GM19468 (cell line): Measurements from ENCODE around the gene C6orf136.
A peak's percentile ranks its signal among the peaks of the same experiment; 100 is the strongest.
"Not testable (repeated sequence)": the region's sequence is repeated elsewhere in the genome, so short reads cannot be mapped to it uniquely, and the experiment has no call there.

Source experiments
- ATAC-seq: cut with Tn5 transposase; IDR thresholded peaks from one replicate; pipeline ENCODE4 v1.9.1; 2021; ENCODE audit warnings: mild to moderate bottlenecking, moderate library complexity, moderate number of reproducible peaks; ENCODE audit not compliant: unreplicated experiment; ENCODE audit errors: extremely low read depth

C6orf136 gene

DNA sequence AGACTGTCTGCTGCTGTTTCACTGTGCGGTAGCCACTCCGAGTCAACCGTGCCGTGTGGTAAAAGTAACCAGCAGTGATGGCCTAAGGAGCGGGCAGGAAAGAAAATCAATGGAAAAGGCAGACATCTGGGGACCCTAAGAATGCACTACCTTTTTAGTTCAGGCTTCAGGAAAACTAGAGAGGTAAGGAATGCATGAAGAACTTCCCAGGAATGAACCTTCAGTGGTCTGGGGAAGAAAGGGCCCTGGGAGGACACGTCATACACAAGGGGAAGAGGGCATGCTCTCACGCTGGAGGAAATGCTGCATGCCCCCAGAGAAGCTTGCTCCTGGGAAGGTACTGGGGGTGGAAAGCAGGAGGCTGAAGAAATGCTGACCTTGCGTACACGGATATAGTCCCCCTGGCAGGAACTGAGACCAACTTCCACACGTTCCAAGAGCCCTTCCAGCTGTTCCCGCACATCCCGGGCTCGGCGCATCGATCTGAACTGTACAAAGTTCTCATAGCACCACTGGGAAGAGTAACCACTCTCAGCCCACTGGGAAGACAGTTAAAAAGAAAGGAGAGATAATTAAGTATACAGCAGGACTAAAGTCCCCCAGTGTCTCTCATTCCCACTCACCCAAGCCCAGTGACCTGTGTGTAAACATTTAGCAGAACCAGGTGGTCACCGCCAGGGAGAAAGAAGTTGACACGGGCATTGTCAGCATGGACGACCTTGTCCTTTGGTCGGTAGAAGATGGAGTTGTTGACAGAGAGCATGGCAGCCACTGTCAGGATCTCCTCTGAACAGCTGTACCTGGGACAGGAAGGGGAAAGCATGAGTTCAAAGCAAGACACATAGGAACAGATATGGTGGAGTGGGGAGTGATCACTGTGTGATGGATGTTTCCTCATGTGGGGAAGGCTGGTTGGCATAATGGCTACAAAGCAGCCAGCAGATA is 8.1 kb downstream of the C6orf136 start:
- no peak for ATAC-seq

DNA sequence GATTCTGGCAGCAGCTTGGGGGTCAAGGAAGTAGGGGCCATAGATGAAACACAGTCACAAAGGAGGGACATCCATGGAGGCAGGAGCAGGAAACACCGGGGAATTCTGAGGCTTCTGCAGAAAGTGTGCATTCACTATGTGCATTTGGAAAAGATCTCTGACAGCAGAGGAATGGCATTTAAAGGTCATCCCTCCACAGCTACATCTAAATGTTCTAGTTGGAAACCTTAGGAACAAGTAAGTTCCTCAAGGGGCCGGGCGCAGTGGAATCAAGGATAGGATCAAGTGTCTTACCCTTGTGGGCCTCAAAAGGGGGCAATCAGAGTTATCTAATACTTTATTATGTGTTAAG is 8.8 kb downstream of the C6orf136 start:
- no peak for ATAC-seq

DNA sequence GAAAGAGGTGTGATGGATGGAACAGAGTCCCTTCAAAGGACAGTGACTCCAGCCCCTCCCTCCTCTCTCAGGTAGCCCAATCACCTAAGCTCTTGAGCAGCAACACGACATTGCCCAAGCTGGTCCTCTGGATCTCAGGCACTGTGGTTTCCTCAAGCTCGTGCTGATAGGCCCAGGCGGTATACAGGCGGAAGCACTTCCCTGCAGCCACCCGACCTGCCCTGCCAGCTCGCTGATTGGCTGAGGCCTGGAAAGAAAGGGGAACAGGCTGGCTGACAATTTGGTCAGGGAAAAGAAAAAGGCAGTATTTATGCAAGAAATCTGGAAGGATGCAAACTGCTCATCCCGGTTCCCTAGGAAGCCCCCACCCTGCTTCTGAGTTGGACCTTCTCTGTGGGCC is 9.6 kb downstream of the C6orf136 start:
- ATAC-seq: no peak

DNA sequence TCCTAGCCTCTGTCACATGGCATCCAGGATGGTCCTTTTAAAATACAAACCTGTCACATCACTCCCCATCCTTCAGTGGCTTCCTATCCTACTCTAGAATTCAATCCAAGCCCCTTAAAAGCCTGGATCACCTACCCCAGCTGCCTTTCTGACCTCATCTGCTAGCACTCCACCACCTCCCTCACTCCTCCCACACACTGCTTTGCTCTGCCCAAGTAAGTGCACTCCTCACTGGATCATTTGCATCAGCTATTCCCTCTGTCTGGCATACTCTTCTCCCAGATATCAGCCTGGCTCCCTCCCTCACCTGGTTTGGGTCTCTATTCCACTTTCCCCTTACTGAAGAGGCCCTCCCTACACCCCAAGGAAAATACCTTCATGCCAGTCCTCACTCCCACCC is 10.5 kb downstream of the C6orf136 start:
- ATAC-seq: no peak

DNA sequence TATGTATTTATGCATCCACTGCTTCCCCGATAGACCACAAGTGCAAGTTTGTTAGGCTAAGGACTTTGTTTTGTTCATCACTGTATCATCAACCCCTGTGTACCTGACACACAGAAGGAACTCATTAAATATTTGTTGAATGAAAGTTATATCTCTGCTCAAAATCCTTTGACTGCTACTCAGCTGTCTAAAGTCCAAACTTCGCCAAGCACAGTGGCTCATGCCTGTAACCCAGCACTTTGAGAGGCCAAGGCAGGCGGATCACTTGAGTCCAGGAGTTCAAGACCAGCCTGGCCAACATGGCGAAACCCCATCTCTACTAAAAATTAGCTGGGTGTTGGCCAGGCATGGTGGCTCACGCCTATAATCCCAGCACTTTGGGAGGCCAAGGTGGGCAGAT is 11.0 kb downstream of the C6orf136 start:
- ATAC-seq: not testable (repeated sequence)

DNA sequence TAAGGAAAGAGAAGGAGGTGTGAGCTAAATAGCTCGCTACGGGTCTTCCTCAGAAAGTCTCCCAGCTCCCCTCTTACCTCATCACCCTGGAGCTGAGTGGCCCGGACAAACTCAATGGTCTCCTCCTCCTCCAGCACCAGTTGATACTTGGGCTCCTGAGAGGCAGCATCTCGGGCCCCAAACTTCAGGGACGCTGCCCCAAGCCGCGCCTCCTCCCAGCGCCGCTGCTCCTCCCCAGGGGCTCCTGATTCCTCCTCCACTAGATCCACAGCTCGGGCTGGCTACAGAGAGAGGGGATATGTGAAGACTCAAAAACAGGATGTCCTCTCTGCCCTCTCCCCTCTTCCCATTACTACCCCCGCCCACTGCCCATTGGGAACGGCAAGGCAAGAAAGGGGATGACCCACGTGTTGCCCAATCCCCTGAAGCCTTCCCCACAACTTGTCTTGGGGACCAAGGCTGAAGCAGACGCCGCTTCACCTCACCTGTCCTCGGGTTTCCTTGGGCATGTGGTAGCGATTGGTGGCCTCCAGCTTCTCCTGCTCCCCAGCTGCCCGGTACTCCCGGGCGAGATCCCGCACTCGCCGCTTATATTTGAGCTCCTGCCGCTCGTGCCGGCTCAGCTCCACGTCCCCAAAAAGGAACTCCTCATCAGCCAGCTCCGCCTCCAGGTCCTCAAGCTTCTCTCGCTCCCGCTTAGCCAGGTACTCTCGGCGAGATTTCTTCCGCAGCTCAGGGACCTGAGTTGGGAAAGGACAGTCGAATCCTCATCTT is 18.2 kb downstream of the C6orf136 start:
- no peak for ATAC-seq

DNA sequence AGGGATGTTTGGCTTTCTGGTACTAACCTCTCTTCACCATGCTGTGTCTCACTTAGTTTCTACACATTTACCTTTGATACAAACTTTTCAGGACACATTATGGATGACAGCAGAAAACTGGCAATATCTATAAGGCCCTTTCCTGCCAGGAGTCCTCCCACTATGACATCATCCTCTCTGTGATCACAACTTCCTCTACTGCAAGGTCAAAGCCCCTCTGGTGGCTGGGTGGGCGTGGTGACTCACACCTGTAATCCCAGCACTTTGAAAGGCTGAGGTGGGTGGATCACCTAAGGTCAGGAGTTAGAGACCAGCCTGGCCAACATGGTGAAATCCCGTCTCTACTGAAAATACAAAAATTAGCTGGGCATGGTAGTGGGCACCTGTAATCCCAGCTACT is 19.4 kb downstream of the C6orf136 start:
- not testable (repeated sequence) for ATAC-seq

DNA sequence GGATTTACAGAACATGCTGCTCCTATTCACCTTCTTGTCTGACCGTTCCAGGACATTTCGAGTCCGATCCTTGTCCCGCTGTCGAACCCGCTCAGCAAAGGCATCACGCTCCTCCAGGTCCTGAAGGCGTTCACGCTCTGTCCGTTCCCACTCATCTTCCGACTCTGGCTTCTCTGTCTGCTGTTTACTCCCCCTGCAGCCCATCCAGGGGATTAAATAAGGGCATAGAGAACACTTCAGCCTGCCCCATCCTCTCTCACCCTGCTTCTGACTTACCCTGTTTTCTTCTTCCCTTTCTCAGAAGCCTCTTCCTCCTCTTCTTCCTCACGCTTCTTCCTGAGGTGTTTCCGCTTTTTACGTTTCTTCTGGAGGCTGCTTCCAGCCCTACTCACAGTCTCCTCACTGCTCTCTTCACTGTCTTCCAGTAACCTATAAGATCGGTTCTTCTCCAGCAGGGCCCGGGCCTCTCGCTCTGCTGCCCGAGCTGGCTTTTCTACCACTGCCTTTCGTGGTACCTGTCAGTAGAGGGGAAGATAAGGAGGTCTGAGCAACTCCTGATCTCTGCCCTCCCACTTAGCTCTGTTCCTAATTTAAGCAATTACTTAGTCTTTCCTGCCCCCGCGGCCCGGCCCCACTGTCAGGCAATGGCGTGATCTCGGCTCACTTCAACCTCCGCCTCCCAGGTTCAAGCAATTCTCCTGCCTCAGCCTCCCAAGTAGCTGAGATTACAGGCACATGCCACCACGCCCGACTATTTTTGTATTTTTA is 24.0 kb downstream of the C6orf136 start:
- ATAC-seq: no peak

DNA sequence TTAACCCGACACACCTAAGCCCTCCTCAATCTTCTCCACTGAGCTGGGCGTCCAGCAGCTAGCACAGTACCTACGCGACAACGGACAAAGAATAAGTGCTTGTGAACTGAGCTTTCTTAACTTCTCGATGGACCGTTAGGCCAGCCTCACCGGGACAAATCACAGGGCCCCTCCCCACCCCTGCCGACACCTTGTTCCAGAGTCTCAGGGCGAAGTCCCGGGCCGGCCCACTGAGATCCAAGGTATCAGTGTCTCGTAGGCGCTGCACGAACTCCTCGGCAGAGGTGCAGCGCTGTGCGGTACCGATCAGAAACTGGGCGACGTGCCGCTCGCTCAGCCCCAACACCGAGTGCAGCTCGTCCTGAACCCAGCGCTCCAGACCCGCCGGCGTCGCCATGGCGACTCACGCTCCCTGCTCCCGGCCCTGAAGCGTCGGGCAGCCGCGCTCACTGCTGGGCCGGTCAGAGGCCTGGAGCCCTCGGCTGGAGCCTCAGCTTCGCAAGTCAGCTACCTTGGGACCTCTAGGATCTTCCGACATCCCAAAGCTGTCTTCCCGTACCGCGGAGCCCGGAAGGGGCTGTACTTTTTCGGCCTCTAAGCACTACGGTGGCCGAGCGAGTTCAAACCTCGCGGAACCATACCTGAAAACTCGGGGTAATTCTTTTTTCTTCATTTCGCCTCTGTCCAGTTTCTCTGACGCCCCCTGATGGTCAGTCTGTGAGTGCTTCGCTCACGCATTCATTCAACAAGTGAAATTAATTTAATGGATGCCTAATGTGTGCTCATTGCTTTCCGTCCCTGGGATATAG is 25.7 kb downstream of the C6orf136 start, which contains the start of gene DHX16:
TSS of gene DHX16 (minus strand) at position 562 of the 809 bp plus-strand sequence. CDS start at position 397, 165 bp downstream.
- peak; percentile 56 for ATAC-seq

DNA sequence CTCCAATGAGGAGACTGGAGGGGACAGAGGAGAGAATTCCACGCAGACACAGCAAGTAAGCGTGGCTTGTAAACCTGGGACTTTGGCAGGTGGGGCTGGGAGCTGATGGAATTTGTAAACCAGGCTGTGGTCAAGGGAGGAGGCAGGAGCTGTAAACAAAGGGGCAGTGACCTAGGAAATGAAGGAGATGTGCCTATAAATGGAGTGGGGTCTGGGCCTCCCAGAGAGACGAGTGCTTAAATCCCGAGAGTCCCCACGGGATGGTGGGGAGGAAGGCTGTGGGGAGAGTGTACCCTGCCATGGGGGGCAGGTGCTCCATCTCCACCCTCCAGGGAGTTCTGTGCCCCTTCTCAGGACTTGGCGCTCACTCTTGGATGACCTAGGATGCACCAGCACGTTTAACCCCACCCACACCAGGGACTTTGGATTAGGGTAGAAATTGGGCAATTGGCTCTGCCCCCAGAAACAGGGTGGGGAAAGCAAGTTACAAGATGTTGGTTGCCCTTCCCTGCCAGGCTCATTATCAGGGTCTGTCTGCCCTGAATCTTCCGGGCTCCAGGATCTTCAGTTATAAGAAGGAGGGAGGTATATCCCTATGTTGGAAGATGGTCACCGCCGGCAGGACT is 29.8 kb downstream of the C6orf136 start:
- ATAC-seq: no peak

DNA sequence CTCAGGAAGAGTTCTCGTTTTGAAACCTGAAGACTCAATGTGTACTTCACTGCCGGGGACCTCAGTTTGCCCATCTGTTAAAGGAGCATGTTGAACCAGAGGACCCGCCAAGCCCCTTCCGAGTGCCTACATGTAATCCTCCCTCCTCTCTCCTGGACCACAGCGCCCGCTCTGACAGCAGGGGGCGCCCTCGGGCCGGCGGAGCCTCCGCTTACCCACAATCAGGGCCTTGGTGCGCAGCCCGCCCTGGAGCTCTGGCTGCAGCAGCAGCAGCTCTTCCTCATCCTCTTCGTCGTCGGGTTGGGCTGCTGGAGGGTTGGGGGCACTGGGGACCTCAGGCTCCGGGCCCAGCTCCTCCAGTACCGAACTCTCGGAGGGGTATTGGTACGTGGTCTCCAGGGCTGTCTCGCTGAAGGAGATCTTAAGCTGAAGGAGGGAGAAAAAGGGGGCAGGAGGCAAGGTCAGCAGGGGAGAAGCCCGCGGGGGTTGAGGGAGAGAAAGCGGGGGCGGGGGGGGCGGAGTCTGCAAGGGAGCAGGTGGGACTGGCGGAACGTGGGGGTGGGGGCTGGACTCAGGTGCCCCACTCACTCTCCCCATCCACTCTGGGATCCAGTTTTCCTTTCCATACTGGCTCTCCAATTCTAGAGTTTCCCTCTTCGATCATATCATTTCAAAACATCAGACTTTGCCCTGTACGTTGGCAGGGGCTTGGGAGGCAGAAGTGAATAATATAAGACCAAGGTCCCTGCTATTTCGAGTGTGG is 32.2 kb downstream of the C6orf136 start:
- ATAC-seq: no peak

DNA sequence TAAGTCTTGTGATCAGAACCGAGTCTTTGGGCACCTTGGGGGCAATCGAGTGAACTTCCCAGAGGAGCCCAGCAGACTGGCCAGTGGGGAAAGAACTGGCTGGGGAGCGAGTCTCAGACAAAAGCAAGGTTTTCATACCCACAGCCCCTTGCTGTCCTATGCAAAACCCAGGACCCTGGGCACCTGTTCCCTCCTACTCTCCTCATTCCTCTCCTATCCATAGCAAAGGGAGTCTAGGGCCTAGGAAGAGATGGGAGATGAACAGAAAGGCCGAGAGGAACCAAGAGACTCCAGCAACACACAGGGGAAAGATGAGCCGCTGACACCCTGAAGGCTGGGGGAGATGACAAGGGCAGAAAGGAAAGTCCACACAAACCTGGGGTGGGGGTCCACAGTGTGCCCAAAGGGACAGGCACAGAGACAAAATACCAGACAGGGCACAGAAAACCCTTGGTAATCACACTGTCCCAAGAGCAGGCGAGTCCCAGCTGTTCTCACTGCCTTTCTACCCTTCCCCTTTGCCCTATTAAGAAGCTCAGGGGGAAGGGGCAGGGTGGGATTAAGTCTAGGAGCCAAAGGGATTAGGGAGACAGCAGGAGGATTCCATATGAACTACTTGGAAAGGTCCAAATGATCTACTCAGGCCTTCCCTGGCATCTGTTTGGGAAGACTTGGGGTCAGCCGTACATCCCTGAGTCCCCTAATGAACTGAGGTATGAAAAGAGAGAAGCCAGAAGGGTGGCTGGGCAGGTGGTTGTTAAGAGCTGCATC is 33.0 kb downstream of the C6orf136 start:
- no peak for ATAC-seq

DNA sequence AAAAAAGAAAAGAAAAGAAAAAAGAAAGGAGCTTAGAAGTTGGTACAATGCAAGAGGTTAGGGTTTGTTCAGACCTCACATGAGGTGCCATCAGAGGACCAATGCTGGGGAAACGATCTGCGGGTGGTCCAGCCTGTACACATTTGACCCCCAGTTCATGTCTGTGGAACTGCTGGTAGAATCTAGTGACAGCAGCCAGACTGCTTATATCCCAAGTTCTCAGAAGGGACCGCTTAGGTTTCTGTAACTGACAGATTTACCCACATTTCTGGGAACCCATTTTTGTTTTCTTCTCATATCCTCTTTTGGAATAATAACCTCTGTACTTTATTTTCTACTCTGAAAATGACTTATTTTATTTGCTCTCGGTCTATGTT is 34.8 kb downstream of the C6orf136 start:
- ATAC-seq: no peak

DNA sequence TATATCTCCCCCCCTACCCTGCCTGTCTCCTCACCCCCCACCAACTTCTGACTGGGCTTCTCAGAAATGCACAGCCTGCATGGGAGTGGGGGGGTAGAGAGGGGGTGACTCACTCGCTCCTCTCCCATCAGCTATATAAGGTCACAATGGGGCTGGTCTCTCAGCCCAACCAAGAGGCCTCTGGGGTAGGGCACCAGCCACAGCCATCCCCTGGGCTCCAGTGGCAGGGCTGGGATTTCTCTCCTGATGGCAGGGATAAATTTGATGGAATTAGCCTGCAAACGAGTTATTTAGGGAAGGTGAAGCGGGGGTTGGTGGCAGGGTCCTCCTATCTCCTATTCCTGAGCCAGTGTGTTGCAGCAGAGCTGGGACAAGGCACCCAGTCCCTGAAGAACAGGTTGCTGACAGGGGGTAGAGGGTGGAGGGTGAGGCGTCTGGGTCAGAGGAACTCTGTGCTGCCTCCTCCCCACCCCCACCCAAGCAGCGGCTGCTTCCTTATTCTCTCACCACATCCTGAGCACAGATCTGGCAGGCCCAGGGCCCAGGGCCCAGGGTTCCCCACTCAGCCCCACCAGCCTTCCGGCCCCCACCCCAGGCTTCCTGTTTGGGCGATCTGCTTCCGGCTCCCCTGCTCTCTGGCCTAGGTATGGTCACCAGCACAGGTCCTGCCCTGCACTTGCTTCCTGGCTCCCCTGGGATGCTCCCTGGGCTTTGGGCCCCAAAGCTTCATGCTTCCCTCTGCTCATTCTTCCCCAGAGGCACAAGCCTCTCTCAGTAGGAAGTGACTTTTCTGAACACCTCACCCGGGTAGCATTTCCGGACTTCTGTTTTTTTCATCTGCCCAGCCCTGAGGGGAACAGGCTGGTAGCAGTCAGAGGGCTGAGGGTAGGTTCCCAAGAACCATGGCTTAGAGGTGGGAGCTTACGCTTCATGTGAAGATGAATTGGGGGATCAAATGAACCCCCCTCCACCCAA is 35.5 kb downstream of the C6orf136 start:
- no peak for ATAC-seq

DNA sequence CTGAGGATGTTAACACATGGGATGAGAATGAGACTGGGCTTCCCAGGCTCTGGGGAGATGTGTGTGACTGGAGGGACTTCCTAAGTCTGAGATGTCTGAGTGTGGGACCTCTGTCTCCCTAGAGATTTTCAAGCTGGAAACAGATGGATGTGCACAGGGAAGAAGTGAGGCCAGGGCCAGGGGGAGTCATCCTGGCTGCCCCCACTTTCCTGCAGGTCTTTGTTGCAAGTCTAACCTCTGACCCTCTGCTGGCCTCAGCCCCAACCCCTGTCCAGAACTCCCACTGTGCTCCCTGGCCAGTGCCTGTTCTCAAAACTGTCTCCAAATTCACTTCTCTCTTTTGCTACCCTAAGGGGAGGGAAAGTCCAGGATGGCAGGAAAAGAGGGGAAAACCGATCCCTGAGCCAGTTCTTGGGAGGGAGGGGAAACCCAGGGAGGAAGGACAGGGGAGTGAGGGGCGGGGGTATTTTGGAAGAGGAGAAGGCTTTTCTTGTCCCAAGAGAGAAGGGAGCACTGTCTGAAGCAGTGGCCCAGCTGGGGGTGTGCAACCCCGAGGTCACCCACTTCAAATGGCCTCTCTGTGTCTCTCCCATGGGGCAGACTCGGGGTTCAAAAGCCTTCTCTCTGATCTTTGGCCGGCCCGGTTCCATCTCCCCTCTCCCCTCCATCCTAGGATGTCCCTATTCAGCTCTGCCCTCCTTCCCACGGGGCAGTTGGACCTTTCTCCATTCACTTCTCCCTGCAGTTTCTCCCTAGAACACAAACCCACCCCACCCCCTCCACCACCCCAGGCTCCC is 36.4 kb downstream of the C6orf136 start:
- ATAC-seq: no peak

DNA sequence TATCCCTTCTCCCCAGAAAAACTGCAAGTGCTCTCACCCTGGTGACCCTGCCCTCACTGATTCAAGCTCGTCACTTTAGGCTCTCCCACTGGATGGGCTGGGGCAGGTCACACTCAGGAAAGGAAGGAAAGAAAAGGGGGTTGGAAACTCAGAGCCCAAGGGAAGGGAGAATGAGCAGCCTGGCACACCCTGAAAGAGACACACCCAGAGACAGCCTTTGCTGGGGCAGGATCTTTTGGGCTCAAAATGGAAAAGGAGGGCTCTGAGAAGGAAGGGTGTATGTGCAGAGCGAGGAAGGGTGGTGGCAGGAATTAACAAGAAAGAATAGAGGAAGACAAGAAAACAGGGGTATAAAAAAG is 37.0 kb downstream of the C6orf136 start:
- ATAC-seq: no peak
